ENCODE data around the gene POU4F1. TPM values are rescaled to one million over a fixed set of nuclear protein-coding genes. Genes with fewer than 3 reads are reported as not detected.

POU4F1 gene
- total RNA-seq, 1 experiment from 2014 or later, result 0.26 TPM

- Histone ChIP-seq H2BK120ac (ENCODE audit: low read depth, low read length, poor library complexity, severe bottlenecking) (no peak overlapping the region), H2BK5ac (ENCODE audit: insufficient read length, low read length) (no peak overlapping the region), H3K56ac (ENCODE audit: insufficient read length, low read depth, low read length) (no peak overlapping the region), H2BK20ac (ENCODE audit: low read depth, low read length, poor library complexity, severe bottlenecking) (no peak overlapping the region), H3K79me2 (ENCODE audit: insufficient read depth, low read length) (no peaks in the 10 kb centered on the region; the same call in 1 of the 2 replicates), H4K20me1 (ENCODE audit: control insufficient read depth, insufficient read depth, insufficient read length) (no peaks in the 10 kb centered on the region), H4K91ac (ENCODE audit: insufficient read length, low read depth, low read length) (no peak overlapping the region), H3K23me2 (ENCODE audit: insufficient read length, low read depth, low read length, poor library complexity, severe bottlenecking) (no peaks in the 10 kb centered on the region), H2BK15ac (ENCODE audit: low read depth, low read length) (no peak overlapping the region), H2AK5ac (ENCODE audit: insufficient read length, low read length) (no peak overlapping the region), H3K4me2 (ENCODE audit: insufficient read depth, insufficient read length, low read length) (no peak overlapping the region), H3K4me1 (ENCODE audit: insufficient read depth, low read length) (no peaks in the 10 kb centered on the region), H4K8ac (replicated peaks; ENCODE audit: insufficient read length, low read depth, low read length) (no peak overlapping the region), H2BK12ac (ENCODE audit: insufficient read length, low read depth, low read length) (no peak overlapping the region), H3K27ac (ENCODE audit: insufficient read length, low read depth, low read length) (no peak overlapping the region), H3K23ac (ENCODE audit: insufficient read length, low read depth, low read length) (no peak overlapping the region), H3T11ph (ENCODE audit: low read length) (no peak overlapping the region), H2AFZ (ENCODE audit: low read length) (no peak overlapping the region), H3K9ac (ENCODE audit: extremely low read depth, insufficient read length, low read length) (no peak overlapping the region), H3K18ac (ENCODE audit: insufficient read length, low read depth, low read length) (no peak overlapping the region), H3K4ac (ENCODE audit: low read depth, low read length) (no peak overlapping the region), H3K79me1 (ENCODE audit: insufficient read depth, low read depth, low read length, poor library complexity, severe bottlenecking) (no peaks in the 10 kb centered on the region), H3K9me3 (ENCODE audit: control insufficient read depth, low read depth, low read length) (no peaks in the 10 kb centered on the region), H4K5ac (ENCODE audit: insufficient read length, low read depth, low read length) (no peak overlapping the region), H3K14ac (ENCODE audit: insufficient read depth, low read length) (no peak overlapping the region), H3K27me3 (ENCODE audit: insufficient read depth, low read length) (no peaks in the 10 kb centered on the region)
- H3K4me3 Mint-ChIP-seq, result no peak overlapping the region
- peaks cover under 1% of the 10 kb centered on the region for H3K27me3 Mint-ChIP-seq (ENCODE audit: low read depth)
- H3K9me3 Mint-ChIP-seq, result no peaks in the 10 kb centered on the region
- WGBS (ENCODE audit: extremely low coverage, insufficient read length, low lambda C conversion rate), result no CpG with 5 or more reads among the region's 5 CpGs
- no peaks in the 10 kb centered on the region for H3K36me3 Mint-ChIP-seq (ENCODE audit: insufficient read depth in 1 of 3, low read depth in 3 of 3)
- no peak overlapping the region for H3K27ac Mint-ChIP-seq
- no peak for TF ChIP-seq CTCF (conservative IDR thresholded peaks at IDR 0.05)
- no peaks in the 10 kb centered on the region for H3K4me1 Mint-ChIP-seq
- DNase-seq, result no peak
These were observed 36.7 kb downstream of the POU4F1 start for GRCh38 chr13:78566631-78567030.

Data from H9 (cell line).